Hepatocyte (in vitro differentiated cells): ENCODE results near the gene PITPNB. TPM values are rescaled to one million over a fixed set of nuclear protein-coding genes. Genes with fewer than 3 reads are reported as not detected.

Experiments used
- DNase-seq: peaks from one replicate; pipeline ENCODE4 v3.0.0-alpha.2; 2016; ENCODE audit warnings: low spot score
- H2AFZ ChIP-seq: fragments of 200-600 bp; sonication (generic); 2 replicates; pipeline ENCODE4 v1.6.0; 2016; ENCODE audit warnings: antibody characterized with exemption, mild to moderate bottlenecking
- H3K27ac ChIP-seq: fragments of 200-600 bp; sonication (generic); 2 replicates; pipeline ENCODE4 v1.5.1; 2016; ENCODE audit warnings: mild to moderate bottlenecking
- H3K27me3 ChIP-seq: fragments of 200-600 bp; sonication (generic); 2 replicates; pipeline ENCODE4 v1.6.1; 2016
- H3K36me3 ChIP-seq: fragments of 200-600 bp; sonication (generic); replicated peaks from 2 replicates; pipeline ENCODE4 v1.5.1; 2016; ENCODE audit warnings: low read depth; ENCODE audit not compliant: insufficient read depth
- H3K4me1 ChIP-seq: fragments of 200-600 bp; sonication (generic); 2 replicates; pipeline ENCODE4 v1.5.1; 2016; ENCODE audit warnings: mild to moderate bottlenecking, moderate library complexity; ENCODE audit not compliant: insufficient read depth
- H3K4me2 ChIP-seq: fragments of 200-600 bp; sonication (generic); 2 replicates; pipeline ENCODE4 v1.6.0; 2016
- H3K4me3 ChIP-seq: fragments of 200-600 bp; sonication (generic); 2 replicates; pipeline ENCODE4 v1.5.1; 2016; ENCODE audit warnings: mild to moderate bottlenecking
- H3K79me2 ChIP-seq: fragments of 200-600 bp; sonication (generic); 2 replicates; pipeline ENCODE4 v1.6.0; 2017; ENCODE audit warnings: mild to moderate bottlenecking
- H3K9me2 ChIP-seq: fragments of 200-600 bp; sonication (generic); replicated peaks from 2 replicates; pipeline ENCODE4 v1.6.0; 2017; ENCODE audit warnings: mild to moderate bottlenecking; ENCODE audit not compliant: insufficient read depth
- H3K9me3 ChIP-seq: fragments of 200-600 bp; sonication (generic); 2 replicates; pipeline ENCODE4 v1.5.1; 2016; ENCODE audit warnings: low read depth, mild to moderate bottlenecking
- H4K20me1 ChIP-seq: fragments of 200-600 bp; sonication (generic); 2 replicates; pipeline ENCODE4 v1.6.0; 2016; ENCODE audit warnings: mild to moderate bottlenecking; ENCODE audit not compliant: insufficient read depth, poor library complexity, severe bottlenecking
- CTCF ChIP-seq: fragments of 200-600 bp; sonication (generic); IDR thresholded peaks from 2 replicates; pipeline ENCODE4 v1.5.1; 2016; ENCODE audit warnings: antibody characterized with exemption, mild to moderate bottlenecking; ENCODE audit not compliant: poor library complexity
- EZH2 ChIP-seq: fragments of 200-600 bp; sonication (generic); IDR thresholded peaks from 2 replicates; pipeline ENCODE4 v1.6.1; 2016; ENCODE audit warnings: antibody characterized with exemption, mild to moderate bottlenecking, borderline replicate concordance
- EZH2phosphoT487 ChIP-seq: fragments of 200-600 bp; sonication (generic); IDR thresholded peaks from one replicate; pipeline ENCODE4 v1.6.1; 2018; ENCODE audit warnings: antibody characterized with exemption, mild to moderate bottlenecking, low read depth, moderate library complexity; ENCODE audit not compliant: unreplicated experiment, severe bottlenecking
- WGBS: methylation state at CpG from one replicate; pipeline ENCODE4 v1.1.6; 2016; ENCODE audit warnings: low lambda C conversion rate; ENCODE audit errors: missing lambda C conversion rate; 5-methylcytosine and 5-hydroxymethylcytosine counted together
- polyA plus RNA-seq: library from polyadenylated mRNA; unstranded; fragments of >200 nt; fragmentation: Nextera tagmentation; extraction: Ambion mirVana; gene quantifications from 2 replicates; pipeline ENCODE4 v1.2.1, GENCODE V29; 2016
- total RNA-seq: library from RNA; depleted of rRNA; stranded (reverse); fragments of >200 nt; gene quantifications from 2 replicates; pipeline ENCODE4 v1.2.3, GENCODE V29; 2014

The PITPNB gene
- total and polyA plus RNA-seq, 2 experiments from 2014 or later, result 38.7 to 49.3 TPM

- no peak overlapping the region for H2AFZ ChIP-seq
- peaks cover 26% of the 10 kb centered on the region for H3K4me1 ChIP-seq
- H3K4me3 ChIP-seq, result no peak overlapping the region
- H3K4me2 ChIP-seq, result peak overlapping the region; percentile 10
- TF ChIP-seq EZH2phosphoT487, result no peak
- no peak for TF ChIP-seq CTCF
- TF ChIP-seq EZH2, result no peak
- no peaks in the 10 kb centered on the region for H3K27me3 ChIP-seq
- H3K9me3 ChIP-seq, result no peaks in the 10 kb centered on the region
- WGBS, result 56% methylated on average over 6 of the region's 6 CpGs
- H3K36me3 ChIP-seq, result no peaks in the 10 kb centered on the region
- no peak for DNase-seq
- H4K20me1 ChIP-seq, result no peaks in the 10 kb centered on the region
- H3K79me2 ChIP-seq, result peaks cover 26% of the 10 kb centered on the region
- no peaks in the 10 kb centered on the region for H3K9me2 ChIP-seq
- H3K27ac ChIP-seq, result peak overlapping the region; percentile 61
Observed at GRCh38 chr22:27882507-27883290, 36.4 kb downstream of the PITPNB start.

GRCh38 chr22:27881421-27881820, 37.6 kb downstream of the PITPNB start:
- peak overlapping the region; percentile 61 for H3K27ac ChIP-seq
- peaks cover 26% of the 10 kb centered on the region for H3K4me1 ChIP-seq
- peak overlapping the region; percentile 3 for H3K4me2 ChIP-seq
- no peaks in the 10 kb centered on the region for H4K20me1 ChIP-seq
- H3K27me3 ChIP-seq, result no peaks in the 10 kb centered on the region
- no peak overlapping the region for H2AFZ ChIP-seq
- 54% methylated on average over 3 of the region's 3 CpGs for WGBS
- TF ChIP-seq CTCF, result no peak
- no peak for TF ChIP-seq EZH2phosphoT487
- no peak for TF ChIP-seq EZH2
- H3K9me3 ChIP-seq, result no peaks in the 10 kb centered on the region
- H3K9me2 ChIP-seq, result no peaks in the 10 kb centered on the region
- no peaks in the 10 kb centered on the region for H3K36me3 ChIP-seq
- no peak overlapping the region for H3K4me3 ChIP-seq
- DNase-seq, result no peak
- peaks cover 38% of the 10 kb centered on the region for H3K79me2 ChIP-seq

- Histone ChIP-seq H3K27me3 (no peaks in the 10 kb centered on the region), H2AFZ (no peak overlapping the region), H3K9me2 (no peaks in the 10 kb centered on the region), H3K9me3 (no peaks in the 10 kb centered on the region), H4K20me1 (no peaks in the 10 kb centered on the region), H3K36me3 (no peaks in the 10 kb centered on the region), H3K79me2 (peaks cover 43% of the 10 kb centered on the region), H3K4me2 (peak overlapping the region; percentile 3), H3K4me1 (peaks cover 22% of the 10 kb centered on the region), H3K27ac (peak overlapping the region; percentile 61), H3K4me3 (no peak overlapping the region)
- TF ChIP-seq EZH2 (no peak), CTCF (peak; percentile 83)
- WGBS, result 39% methylated on average over 6 of the region's 6 CpGs
- DNase-seq, result peak; percentile 79
Observed at GRCh38 chr22:27880778-27881394, 38.2 kb downstream of the PITPNB start.
